Measurements from ENCODE around the gene GFER.

GRCh38 chr16:2034696-2035430 is 50.9 kb downstream of the GFER start:
- TF ChIP-seq CTCF (conservative IDR thresholded peaks at IDR 0.05; ENCODE audit: low read depth, low read length) (no peak), EZH2 (IDR thresholded peaks at IDR 0.05; ENCODE audit: borderline replicate concordance, low read depth, low read length, poor library complexity, severe bottlenecking) (no peak)
